ENCODE results near the gene PPP1R12B.

The PPP1R12B gene

DNA sequence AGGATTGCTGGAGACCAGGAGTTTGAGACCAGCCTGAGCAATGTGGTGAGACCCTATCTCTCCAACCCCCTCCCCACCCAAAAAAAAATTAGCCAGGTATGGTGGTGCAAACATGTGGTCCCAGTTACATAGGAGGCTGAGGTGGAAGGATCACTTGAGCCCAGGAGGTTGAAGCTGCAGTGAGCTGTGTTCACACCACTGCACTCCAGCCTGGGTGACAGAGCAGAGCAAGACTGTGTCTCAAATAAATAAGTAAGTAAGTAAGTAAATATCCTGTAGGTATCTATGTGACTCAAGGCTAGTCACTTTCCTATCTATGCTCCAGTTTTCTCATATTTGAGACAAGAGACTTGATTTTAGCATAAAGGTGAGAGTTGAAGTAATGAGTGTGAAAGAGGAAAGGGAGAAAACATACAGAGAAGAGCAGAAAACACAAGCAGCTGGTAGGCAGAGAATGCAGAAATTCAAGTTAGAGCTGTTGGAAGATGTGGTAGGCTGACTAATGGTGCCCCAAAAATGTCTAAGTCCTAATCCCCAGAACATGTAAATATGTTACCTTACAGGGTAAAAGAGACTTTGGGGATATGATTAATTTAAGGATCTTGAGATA, 7.5 kb downstream of the PPP1R12B start:
- no peaks in the 10 kb centered on the region for H3K27me3 ChIP-seq (ENCODE audit: control insufficient read depth, insufficient read depth, low read length)
- H3K4me1 ChIP-seq, result no peaks in the 10 kb centered on the region
- H3K27ac ChIP-seq, result no peak overlapping the region
- no peak overlapping the region for H3K9ac ChIP-seq
- H2AFZ ChIP-seq, result no peak overlapping the region
- no peak overlapping the region for H3K4me3 ChIP-seq (ENCODE audit: low read depth, low read length)
- H3K79me2 ChIP-seq, result peaks cover 3% of the 10 kb centered on the region
- H3K36me3 ChIP-seq (ENCODE audit: control insufficient read depth, insufficient read depth, low read length), result no peaks in the 10 kb centered on the region
- H3K4me2 ChIP-seq (ENCODE audit: low read length), result no peak overlapping the region
- TF ChIP-seq, protein P1, sequence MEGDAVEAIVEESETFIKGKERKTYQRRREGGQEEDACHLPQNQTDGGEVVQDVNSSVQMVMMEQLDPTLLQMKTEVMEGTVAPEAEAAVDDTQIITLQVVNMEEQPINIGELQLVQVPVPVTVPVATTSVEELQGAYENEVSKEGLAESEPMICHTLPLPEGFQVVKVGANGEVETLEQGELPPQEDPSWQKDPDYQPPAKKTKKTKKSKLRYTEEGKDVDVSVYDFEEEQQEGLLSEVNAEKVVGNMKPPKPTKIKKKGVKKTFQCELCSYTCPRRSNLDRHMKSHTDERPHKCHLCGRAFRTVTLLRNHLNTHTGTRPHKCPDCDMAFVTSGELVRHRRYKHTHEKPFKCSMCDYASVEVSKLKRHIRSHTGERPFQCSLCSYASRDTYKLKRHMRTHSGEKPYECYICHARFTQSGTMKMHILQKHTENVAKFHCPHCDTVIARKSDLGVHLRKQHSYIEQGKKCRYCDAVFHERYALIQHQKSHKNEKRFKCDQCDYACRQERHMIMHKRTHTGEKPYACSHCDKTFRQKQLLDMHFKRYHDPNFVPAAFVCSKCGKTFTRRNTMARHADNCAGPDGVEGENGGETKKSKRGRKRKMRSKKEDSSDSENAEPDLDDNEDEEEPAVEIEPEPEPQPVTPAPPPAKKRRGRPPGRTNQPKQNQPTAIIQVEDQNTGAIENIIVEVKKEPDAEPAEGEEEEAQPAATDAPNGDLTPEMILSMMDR (IDR thresholded peaks at IDR 0.05), result no peak
- H3K9me3 ChIP-seq (ENCODE audit: control insufficient read depth, low read length), result no peaks in the 10 kb centered on the region

DNA sequence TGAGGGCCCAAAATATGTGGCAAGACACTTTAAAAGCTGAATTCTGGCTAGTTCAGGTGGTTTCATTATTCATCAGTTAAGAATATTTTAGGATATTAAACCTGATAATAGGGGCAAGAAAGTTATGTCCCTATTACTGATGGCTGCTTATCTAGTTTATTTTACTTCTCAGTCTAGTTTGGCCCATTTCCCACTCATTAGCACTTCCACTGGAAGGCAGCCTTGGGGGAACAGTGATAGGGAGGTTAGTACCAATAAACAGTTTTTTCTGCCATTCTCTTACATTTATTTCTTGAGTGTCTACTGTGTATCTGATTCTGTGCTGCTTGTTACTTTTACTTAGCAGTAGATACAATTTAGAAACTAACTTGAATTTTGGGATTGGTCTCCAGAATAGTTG, 9.0 kb downstream of the PPP1R12B start:
- Histone ChIP-seq H3K4me2 (ENCODE audit: low read length) (no peak overlapping the region), H3K79me2 (no peaks in the 10 kb centered on the region), H3K4me3 (ENCODE audit: low read depth, low read length) (no peak overlapping the region), H3K9ac (no peak overlapping the region), H3K36me3 (ENCODE audit: control insufficient read depth, insufficient read depth, low read length) (no peaks in the 10 kb centered on the region), H3K4me1 (no peaks in the 10 kb centered on the region), H2AFZ (no peak overlapping the region), H3K9me3 (ENCODE audit: control insufficient read depth, low read length) (no peaks in the 10 kb centered on the region), H3K27me3 (ENCODE audit: control insufficient read depth, insufficient read depth, low read length) (no peaks in the 10 kb centered on the region), H3K27ac (no peak overlapping the region)
- TF ChIP-seq, protein P1 (IDR thresholded peaks at IDR 0.05), result no peak

DNA sequence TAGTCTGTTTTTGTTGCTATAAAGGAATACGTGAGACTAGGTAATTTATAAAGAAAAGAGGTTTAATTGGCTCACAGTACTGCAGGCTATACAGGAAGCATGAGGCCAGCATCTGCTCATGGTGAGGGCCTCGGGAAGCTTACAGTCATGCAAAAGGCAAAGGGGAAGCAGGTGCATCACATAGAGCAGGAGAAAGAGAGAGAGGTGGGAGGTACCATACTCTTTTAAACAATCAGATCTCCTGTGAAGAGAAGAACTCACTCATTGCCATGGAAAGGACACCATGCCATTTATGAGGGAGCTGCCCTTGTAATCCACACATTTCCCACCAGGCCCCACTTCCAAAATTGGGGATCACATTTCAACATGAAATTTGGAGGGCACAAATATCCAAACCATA, 12.7 kb downstream of the PPP1R12B start:
- H3K36me3 ChIP-seq (ENCODE audit: control insufficient read depth, insufficient read depth, low read length), result no peaks in the 10 kb centered on the region
- H3K4me2 ChIP-seq (ENCODE audit: low read length), result no peak overlapping the region
- no peaks in the 10 kb centered on the region for H3K9me3 ChIP-seq (ENCODE audit: control insufficient read depth, low read length)
- no peak overlapping the region for H3K4me3 ChIP-seq (ENCODE audit: low read depth, low read length)
- H3K4me1 ChIP-seq, result no peaks in the 10 kb centered on the region
- no peak overlapping the region for H3K27ac ChIP-seq
- no peak overlapping the region for H3K9ac ChIP-seq
- no peaks in the 10 kb centered on the region for H3K27me3 ChIP-seq (ENCODE audit: control insufficient read depth, insufficient read depth, low read length)
- no peak overlapping the region for H2AFZ ChIP-seq
- TF ChIP-seq, protein P1 (IDR thresholded peaks at IDR 0.05), result no peak
- no peaks in the 10 kb centered on the region for H3K79me2 ChIP-seq

DNA sequence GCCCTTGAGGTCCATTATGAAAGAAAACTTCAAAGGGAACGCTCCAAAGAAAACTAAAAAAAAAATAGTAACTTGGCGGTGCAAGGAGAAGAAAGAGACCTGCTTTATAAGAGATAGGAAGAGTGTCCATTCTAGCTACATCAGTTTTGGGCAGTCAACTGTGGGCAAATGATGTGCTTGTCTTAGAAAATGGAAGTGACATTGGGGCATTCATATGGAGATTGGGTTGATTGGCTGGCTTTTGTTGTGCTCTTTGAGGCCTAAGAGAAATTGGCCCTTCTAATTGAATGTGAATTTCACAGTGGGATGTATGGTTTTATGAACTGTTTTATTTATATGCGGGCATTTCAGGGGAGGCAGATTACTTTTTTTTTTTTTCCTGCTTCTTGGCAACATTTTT, 13.2 kb downstream of the PPP1R12B start:
- TF ChIP-seq, protein P1 (IDR thresholded peaks at IDR 0.05), result no peak
- no peaks in the 10 kb centered on the region for H3K27me3 ChIP-seq (ENCODE audit: control insufficient read depth, insufficient read depth, low read length)
- H3K4me3 ChIP-seq (ENCODE audit: low read depth, low read length), result no peak overlapping the region
- H3K9ac ChIP-seq, result no peak overlapping the region
- H3K4me2 ChIP-seq (ENCODE audit: low read length), result no peak overlapping the region
- no peaks in the 10 kb centered on the region for H3K79me2 ChIP-seq
- no peak overlapping the region for H3K27ac ChIP-seq
- no peak overlapping the region for H2AFZ ChIP-seq
- H3K9me3 ChIP-seq (ENCODE audit: control insufficient read depth, low read length), result no peaks in the 10 kb centered on the region
- no peaks in the 10 kb centered on the region for H3K36me3 ChIP-seq (ENCODE audit: control insufficient read depth, insufficient read depth, low read length)
- H3K4me1 ChIP-seq, result no peaks in the 10 kb centered on the region

DNA sequence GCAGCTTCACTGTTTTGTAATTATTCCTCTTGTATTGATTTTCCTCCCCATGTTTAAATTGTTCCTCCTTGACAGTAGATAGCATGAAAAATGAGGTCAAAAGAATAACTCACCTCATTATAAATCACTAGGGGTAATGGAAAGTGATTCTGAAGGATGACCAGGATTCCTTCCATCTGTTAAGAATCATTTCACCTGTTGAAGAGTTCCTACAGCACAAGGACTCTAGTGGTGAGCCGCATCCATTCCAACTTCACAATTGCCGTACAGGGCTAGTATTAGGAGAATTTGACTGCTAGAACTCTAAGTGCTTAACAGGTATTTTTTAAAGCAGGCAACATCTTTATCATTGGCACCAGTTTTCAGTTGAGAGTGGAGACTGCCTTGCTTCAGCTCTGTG, 13.7 kb downstream of the PPP1R12B start:
- Histone ChIP-seq H3K4me2 (ENCODE audit: low read length) (no peak overlapping the region), H3K79me2 (no peaks in the 10 kb centered on the region), H3K4me1 (no peaks in the 10 kb centered on the region), H3K36me3 (ENCODE audit: control insufficient read depth, insufficient read depth, low read length) (no peaks in the 10 kb centered on the region), H3K9me3 (ENCODE audit: control insufficient read depth, low read length) (no peaks in the 10 kb centered on the region), H3K27ac (no peak overlapping the region), H3K9ac (no peak overlapping the region), H3K27me3 (ENCODE audit: control insufficient read depth, insufficient read depth, low read length) (no peaks in the 10 kb centered on the region), H3K4me3 (ENCODE audit: low read depth, low read length) (no peak overlapping the region), H2AFZ (no peak overlapping the region)
- TF ChIP-seq, protein P1 (IDR thresholded peaks at IDR 0.05), result no peak

Data from parathyroid adenoma (tissue), 2 donors.